GM12872 (cell line): ENCODE data around the gene EGLN3.

ENCODE experiments used
- TF ChIP-seq, protein P1 (sequence below): IDR thresholded peaks from 3 replicates; pipeline ENCODE4 v1.5.1; 2011; ENCODE audit warnings: low read depth, mild to moderate bottlenecking, low read length, moderate library complexity; ENCODE audit not compliant: insufficient read depth

Gene EGLN3

DNA sequence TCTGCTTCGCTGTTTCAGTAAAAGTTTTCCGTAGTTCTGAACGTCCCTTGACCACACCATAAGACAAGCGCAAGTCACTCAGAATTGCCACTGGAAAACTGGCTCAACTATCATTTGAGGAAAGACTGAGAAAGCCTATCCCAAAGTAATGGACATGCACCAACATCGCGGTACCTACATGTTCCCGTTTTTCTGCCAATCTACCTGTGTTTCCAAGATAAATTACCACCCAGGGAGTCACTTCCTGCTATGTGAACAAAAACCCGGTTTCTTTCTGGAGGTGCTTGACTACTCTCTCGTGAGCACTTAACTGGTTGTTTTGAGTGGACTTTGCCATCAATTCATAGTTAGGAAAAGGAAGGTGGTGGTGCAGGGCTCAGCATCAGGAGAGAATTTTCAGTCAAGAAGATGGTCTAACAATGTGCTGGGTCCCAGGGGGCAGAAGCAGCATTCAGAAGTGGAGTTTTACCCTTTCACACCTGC lies 1.4 kb downstream of the EGLN3 start:
- TF ChIP-seq, protein P1, sequence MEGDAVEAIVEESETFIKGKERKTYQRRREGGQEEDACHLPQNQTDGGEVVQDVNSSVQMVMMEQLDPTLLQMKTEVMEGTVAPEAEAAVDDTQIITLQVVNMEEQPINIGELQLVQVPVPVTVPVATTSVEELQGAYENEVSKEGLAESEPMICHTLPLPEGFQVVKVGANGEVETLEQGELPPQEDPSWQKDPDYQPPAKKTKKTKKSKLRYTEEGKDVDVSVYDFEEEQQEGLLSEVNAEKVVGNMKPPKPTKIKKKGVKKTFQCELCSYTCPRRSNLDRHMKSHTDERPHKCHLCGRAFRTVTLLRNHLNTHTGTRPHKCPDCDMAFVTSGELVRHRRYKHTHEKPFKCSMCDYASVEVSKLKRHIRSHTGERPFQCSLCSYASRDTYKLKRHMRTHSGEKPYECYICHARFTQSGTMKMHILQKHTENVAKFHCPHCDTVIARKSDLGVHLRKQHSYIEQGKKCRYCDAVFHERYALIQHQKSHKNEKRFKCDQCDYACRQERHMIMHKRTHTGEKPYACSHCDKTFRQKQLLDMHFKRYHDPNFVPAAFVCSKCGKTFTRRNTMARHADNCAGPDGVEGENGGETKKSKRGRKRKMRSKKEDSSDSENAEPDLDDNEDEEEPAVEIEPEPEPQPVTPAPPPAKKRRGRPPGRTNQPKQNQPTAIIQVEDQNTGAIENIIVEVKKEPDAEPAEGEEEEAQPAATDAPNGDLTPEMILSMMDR = no peak

DNA sequence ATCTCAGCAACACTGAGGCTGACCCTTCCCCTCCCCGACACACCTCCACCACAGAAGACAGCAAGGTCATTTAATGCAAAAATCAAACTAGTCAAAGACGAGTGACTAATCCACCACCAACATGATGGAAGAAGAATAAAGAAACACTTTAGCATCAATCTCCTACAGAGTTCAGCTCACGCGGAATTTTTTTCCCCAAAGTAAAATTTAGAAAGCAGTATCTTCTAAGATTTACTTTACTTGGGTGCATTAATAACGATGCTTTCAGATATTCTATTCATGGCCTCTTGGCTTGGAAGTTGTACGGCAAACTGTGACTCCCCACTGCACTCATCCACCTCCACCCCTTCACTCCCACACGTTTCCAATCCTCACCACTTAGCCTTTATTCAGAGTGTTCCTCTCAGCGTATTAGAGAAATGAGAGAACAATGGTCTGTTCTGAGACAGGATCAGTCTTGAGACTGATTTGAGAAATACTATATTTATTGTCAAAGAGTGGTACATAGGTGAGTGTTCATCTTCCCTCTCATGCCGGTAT lies 1.9 kb downstream of the EGLN3 start:
- TF ChIP-seq, protein P1 = no peak

DNA sequence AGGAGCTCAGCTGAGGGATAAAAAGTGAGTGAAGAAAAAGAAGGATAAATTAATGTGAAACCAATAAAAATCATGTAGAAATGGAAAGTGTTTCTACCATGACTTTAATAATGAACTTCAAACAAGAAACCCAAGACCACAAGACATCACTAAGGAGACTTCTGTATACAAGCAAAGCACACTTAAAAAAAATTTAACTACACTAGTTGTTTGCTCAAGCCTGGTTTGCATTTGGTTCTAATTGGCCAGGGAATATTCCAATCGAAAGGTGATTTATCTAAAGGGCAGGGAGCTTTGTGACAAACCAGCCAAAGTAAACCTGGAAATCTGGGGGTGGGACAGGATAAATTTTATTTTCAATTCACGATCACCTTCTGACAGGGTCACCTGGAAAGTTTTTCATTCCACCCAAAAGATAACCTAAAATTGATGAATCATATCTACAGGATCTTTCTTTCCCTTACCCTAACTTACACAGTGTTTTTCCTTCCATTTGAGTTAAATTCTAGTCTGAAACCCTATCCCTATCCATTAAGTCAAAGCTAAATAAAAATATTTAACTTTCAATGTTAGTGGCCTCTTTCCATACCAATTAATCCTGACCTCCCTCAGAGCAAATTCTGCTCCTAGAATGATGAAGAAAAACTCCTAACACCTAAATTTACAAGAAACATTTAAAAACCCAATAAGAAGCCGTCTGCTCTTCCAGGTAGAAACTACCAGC lies 2.6 kb downstream of the EGLN3 start:
- TF ChIP-seq, protein P1 = no peak

DNA sequence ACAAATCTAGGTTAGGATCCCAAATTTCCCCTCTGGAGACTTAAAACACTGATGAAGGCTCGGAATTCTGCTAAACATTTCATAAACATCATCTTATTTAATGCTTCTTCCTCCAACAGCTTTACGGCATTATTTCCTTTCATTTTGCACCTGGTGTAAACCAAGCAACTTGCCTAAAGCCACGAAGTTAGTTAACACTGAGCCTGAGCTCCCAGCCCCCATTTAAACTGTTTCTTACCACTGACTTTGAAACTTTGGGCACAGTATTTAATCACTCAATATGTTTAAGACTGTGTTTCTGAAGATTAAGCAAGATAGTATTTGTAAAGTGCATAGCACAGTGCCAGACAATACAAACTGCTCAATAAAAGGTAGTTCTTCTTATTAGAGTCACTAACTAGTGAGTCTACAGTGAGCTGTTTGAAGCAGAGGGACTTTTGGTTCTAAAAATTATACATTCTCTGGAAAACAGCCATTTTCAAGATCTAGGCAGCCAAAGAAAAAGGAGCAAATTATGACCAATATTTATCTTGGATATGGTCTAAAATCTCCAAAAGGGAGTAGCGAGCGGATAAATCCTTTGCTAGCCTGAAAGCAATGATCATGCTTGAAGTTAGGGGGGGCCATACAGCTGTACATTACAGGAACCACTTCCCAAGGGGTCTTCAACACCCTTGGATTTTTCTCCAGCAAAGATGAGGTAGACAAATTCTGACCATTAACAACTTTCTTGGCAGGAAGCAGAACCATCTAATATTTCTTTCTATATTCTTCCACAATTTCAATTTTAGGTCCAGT lies 4.0 kb downstream of the EGLN3 start:
- TF ChIP-seq, protein P1 = no peak

DNA sequence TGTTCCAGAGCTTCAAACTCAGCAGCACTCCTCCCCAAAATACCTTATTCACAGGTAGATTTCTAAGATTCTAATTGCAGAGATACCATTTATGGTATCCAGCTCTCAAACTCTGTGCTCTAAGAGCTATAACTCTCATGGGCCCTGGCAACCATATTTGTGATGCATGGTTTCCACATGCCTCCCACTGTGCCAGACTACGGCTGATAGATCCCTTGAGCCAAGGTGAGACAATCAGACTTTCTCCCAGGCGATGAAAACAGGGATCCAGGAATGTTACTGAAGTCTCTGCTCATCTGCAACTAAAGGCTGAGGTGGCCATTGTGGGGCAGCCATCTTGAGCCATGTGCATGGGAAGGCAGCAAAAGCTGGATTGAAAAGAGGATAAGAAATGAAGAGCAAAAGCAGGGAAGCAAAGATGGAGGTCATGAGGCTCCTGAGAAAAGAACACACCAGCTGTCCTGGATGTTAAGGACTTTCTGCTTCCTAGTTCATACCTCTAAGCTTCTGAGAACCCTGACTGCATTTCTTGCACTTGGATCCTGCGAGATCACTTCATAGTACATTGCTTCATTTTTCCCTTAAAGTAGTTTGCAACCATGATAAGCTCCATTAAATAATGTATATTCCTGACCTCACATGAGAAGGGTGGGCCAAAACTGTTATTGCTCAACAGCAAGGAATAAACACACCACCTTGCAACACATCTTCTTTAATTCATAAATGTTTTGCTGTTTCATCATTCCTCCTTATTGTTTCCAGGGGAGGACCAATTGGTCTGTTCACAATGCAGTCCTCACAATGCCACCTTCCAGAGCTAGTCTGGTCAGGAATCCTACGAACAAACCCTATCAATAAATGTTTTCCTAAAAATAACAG lies 5.4 kb downstream of the EGLN3 start:
- TF ChIP-seq, protein P1 = no peak

DNA sequence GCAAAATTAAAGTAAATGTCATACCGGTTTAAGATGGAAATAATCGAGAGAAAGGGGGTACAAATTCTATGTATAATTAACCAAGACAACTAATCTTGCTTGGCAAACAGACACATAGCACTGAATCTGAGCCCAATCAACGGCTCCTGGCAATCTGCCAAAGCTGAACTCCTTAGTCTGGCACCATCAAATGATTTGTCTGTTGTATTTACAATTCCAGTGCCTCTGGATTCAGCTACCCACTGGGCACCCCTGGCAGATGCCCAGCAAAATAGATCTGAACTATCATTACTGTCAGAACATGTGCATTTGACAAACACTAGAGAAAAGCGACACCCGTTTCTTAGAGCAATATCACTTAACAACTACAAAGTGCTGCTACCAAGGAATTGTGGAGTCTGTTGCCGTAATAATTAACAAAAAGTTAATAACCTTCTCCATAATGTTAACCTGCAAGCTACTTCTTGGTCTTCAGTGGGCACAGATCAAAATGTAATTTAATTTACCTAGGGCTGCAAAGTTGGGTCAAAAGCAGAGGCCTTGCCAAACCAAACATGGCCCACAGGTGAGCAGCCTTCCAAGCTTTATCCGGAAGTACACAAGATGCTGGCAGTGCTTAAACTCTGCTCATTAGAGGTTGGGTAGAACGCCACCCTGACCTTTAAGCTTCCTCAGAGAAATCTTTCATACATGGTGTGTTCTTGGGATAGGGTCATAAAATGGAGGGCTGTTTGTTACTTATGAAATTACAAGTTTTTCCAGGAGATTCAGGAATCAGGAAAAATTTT lies 7.6 kb downstream of the EGLN3 start:
- TF ChIP-seq, protein P1 = no peak
